ENCODE measurements around the gene GARIN5B.

GARIN5B gene

GRCh38 chr19:55383279-55384130 is 20.4 kb upstream of the GARIN5B start:
- DNase-seq (ENCODE audit: low read depth) = peak; percentile 82
- peak overlapping the region; percentile 62 for H3K4me3 ChIP-seq (ENCODE audit: low read length)
- TF ChIP-seq CTCF (IDR thresholded peaks at IDR 0.05; ENCODE audit: insufficient read depth, low read depth, low read length, missing control alignments) = no peak

- peak overlapping the region; percentile 62 for H3K4me3 ChIP-seq (ENCODE audit: low read length)
Measured at GRCh38 chr19:55382522-55383054, 19.5 kb upstream of the GARIN5B start.

GRCh38 chr19:55382013-55382412 is 19.0 kb upstream of the GARIN5B start:
- no peak for DNase-seq (ENCODE audit: low read depth)
- no peak overlapping the region for H3K4me3 ChIP-seq (ENCODE audit: low read length)
- no peak for TF ChIP-seq CTCF (IDR thresholded peaks at IDR 0.05; ENCODE audit: insufficient read depth, low read depth, low read length, missing control alignments)

More at GRCh38 chr19:55382522-55383054, 19.5 kb upstream of the GARIN5B start:
- no peak for DNase-seq (ENCODE audit: low read depth)
- TF ChIP-seq CTCF (IDR thresholded peaks at IDR 0.05; ENCODE audit: insufficient read depth, low read depth, low read length, missing control alignments) = no peak

GRCh38 chr19:55379174-55379573 is 16.1 kb upstream of the GARIN5B start:
- TF ChIP-seq CTCF (IDR thresholded peaks at IDR 0.05; ENCODE audit: insufficient read depth, low read depth, low read length, missing control alignments) = no peak
- no peak for DNase-seq (ENCODE audit: low read depth)
- no peak overlapping the region for H3K4me3 ChIP-seq (ENCODE audit: low read length)

- no peak for TF ChIP-seq CTCF (IDR thresholded peaks at IDR 0.05; ENCODE audit: insufficient read depth, low read depth, low read length, missing control alignments)
- no peak for DNase-seq (ENCODE audit: low read depth)
- no peak overlapping the region for H3K4me3 ChIP-seq (ENCODE audit: low read length)
Measured at GRCh38 chr19:55377356-55378131, 14.5 kb upstream of the GARIN5B start.

GRCh38 chr19:55376241-55376933 is 13.3 kb upstream of the GARIN5B start, which contains the start of gene TMEM190:
TMEM190 (plus strand) TSS chr19:55376826; CDS start chr19:55376854, 28 bp downstream.
- TF ChIP-seq CTCF (IDR thresholded peaks at IDR 0.05; ENCODE audit: insufficient read depth, low read depth, low read length, missing control alignments) = no peak
- no peak for DNase-seq (ENCODE audit: low read depth)
- H3K4me3 ChIP-seq (ENCODE audit: low read length) = no peak within 1 kb of the TSS
